ENCODE data around the gene PITPNC1. TPM values are rescaled to one million over a fixed set of nuclear protein-coding genes. Genes with fewer than 3 reads are reported as not detected.
A peak's percentile ranks its signal among the peaks of the same experiment; 100 is the strongest.

The PITPNC1 gene
- total and polyA plus RNA-seq, 2 of the 13 experiments (the other 11 are each of a cell fraction or from before 2014, with no cell fraction given), result 4.1 to 5.7 TPM

DNA sequence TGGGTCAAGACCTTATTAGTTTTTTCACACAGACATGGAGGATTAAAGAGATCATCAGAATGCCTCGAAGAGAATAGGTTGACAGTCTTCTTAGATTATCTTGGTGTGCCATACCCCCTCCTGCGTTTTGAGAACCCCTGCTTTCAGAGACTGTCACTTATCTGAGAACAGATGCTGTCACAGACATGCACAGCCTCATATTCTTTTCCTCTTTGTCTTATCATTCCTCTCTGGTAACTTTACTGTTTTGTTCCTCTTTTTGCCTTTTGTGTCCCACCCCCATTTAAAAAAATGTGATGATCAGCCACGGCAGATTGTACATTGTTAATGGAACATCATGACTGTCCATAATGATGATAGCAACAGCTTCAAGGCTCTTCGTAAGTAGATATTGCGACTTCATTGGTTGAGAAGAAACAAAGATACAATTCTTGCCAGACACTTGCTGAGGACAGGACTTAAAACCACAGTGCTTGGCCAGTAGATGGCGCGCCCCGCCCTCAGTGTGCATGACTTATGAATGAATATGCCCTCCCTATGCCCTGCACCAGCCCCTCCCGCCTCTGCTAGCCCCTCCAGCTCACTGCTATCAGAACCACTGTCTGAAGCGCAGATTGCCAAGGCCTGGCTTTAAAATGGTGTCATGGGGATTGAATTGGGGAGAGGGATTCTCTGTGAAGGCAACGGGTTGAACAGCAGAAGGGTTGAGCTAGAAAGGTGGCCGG lies 2.6 kb upstream of the PITPNC1 start (continued):
- TF ChIP-seq ZNF614 (CRISPR knock-in tag; IDR thresholded peaks at IDR 0.05; ENCODE audit: borderline replicate concordance), result peak; percentile 44; the same call in 1 of the 2 replicates
- TF ChIP-seq ZSCAN25 (CRISPR knock-in tag; IDR thresholded peaks at IDR 0.05), result peak; percentile 89
- TF ChIP-seq LCORL (IDR thresholded peaks at IDR 0.05), result no peak
- peak; percentile 31; the same call in 1 of the 2 replicates for TF ChIP-seq LCORL (CRISPR knock-in tag; IDR thresholded peaks at IDR 0.05)
- TF ChIP-seq, protein P1, sequence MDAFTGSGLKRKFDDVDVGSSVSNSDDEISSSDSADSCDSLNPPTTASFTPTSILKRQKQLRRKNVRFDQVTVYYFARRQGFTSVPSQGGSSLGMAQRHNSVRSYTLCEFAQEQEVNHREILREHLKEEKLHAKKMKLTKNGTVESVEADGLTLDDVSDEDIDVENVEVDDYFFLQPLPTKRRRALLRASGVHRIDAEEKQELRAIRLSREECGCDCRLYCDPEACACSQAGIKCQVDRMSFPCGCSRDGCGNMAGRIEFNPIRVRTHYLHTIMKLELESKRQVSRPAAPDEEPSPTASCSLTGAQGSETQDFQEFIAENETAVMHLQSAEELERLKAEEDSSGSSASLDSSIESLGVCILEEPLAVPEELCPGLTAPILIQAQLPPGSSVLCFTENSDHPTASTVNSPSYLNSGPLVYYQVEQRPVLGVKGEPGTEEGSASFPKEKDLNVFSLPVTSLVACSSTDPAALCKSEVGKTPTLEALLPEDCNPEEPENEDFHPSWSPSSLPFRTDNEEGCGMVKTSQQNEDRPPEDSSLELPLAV (CRISPR knock-in tag; conservative IDR thresholded peaks at IDR 0.05; ENCODE audit: low read depth), result no peak
- peak; percentile 72; the same call in 1 of the 2 replicates for TF ChIP-seq CBFB (CRISPR knock-in tag; IDR thresholded peaks at IDR 0.05)
- TF ChIP-seq ZNF230 (CRISPR knock-in tag; IDR thresholded peaks at IDR 0.05), result 0 out of 2 replicates have a peak, but pooled peaks have one; percentile 45
- peak; percentile 29; the same call in 1 of the 2 replicates for TF ChIP-seq SNAPC2 (CRISPR knock-in tag; IDR thresholded peaks at IDR 0.05)
- TF ChIP-seq STAG1 (CRISPR knock-in tag; IDR thresholded peaks at IDR 0.05), result peak; percentile 92
- peak; percentile 68 for TF ChIP-seq RAD21 (CRISPR knock-in tag; IDR thresholded peaks at IDR 0.05)
- peak; percentile 69; the same call in 1 of the 2 replicates for TF ChIP-seq BORCS8-MEF2B (CRISPR knock-in tag; IDR thresholded peaks at IDR 0.05)
- peak; percentile 91; the same call in 1 of the 2 replicates for TF ChIP-seq ZNF335 (CRISPR knock-in tag; IDR thresholded peaks at IDR 0.05)
- peak; percentile 33; the same call in 1 of the 2 replicates for TF ChIP-seq GATAD1 (CRISPR knock-in tag; IDR thresholded peaks at IDR 0.05)
- TF ChIP-seq AHR (CRISPR knock-in tag; IDR thresholded peaks at IDR 0.05), result no peak
- peak; percentile 61; the same call in 1 of the 2 replicates for TF ChIP-seq MTERF4 (CRISPR knock-in tag; IDR thresholded peaks at IDR 0.05)
- peak; percentile 61; the same call in 1 of the 2 replicates for TF ChIP-seq ZMYM4 (CRISPR knock-in tag; IDR thresholded peaks at IDR 0.05)
- no peak for TF ChIP-seq SNAI1 (CRISPR knock-in tag; IDR thresholded peaks at IDR 0.05; ENCODE audit: borderline replicate concordance)
- peak; percentile 75; the same call in 1 of the 2 replicates for TF ChIP-seq KDM2A (CRISPR knock-in tag; IDR thresholded peaks at IDR 0.05; ENCODE audit: borderline replicate concordance, low read depth)
- TF ChIP-seq ZNF354B (CRISPR knock-in tag; IDR thresholded peaks at IDR 0.05), result 0 out of 2 replicates have a peak, but pooled peaks have one; percentile 37
- TF ChIP-seq, protein P2, sequence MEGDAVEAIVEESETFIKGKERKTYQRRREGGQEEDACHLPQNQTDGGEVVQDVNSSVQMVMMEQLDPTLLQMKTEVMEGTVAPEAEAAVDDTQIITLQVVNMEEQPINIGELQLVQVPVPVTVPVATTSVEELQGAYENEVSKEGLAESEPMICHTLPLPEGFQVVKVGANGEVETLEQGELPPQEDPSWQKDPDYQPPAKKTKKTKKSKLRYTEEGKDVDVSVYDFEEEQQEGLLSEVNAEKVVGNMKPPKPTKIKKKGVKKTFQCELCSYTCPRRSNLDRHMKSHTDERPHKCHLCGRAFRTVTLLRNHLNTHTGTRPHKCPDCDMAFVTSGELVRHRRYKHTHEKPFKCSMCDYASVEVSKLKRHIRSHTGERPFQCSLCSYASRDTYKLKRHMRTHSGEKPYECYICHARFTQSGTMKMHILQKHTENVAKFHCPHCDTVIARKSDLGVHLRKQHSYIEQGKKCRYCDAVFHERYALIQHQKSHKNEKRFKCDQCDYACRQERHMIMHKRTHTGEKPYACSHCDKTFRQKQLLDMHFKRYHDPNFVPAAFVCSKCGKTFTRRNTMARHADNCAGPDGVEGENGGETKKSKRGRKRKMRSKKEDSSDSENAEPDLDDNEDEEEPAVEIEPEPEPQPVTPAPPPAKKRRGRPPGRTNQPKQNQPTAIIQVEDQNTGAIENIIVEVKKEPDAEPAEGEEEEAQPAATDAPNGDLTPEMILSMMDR (CRISPR knock-in tag; IDR thresholded peaks at IDR 0.05), result peak; percentile 99
- peak; percentile 49; the same call in 1 of the 2 replicates for TF ChIP-seq ZNF619 (CRISPR knock-in tag; IDR thresholded peaks at IDR 0.05)
- 0 out of 2 replicates have a peak, but pooled peaks have one; percentile 24 for TF ChIP-seq KAT8 (CRISPR knock-in tag; IDR thresholded peaks at IDR 0.05)
- TF ChIP-seq HDAC2 (CRISPR knock-in tag; IDR thresholded peaks at IDR 0.05), result peak; percentile 19; the same call in 1 of the 2 replicates
- TF ChIP-seq, protein P3, sequence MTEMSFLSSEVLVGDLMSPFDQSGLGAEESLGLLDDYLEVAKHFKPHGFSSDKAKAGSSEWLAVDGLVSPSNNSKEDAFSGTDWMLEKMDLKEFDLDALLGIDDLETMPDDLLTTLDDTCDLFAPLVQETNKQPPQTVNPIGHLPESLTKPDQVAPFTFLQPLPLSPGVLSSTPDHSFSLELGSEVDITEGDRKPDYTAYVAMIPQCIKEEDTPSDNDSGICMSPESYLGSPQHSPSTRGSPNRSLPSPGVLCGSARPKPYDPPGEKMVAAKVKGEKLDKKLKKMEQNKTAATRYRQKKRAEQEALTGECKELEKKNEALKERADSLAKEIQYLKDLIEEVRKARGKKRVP (CRISPR knock-in tag; IDR thresholded peaks at IDR 0.05), result 0 out of 4 replicates have a peak, but pooled peaks of 1 of the 2 experiments have one; percentile 15
- 0 out of 2 replicates have a peak, but pooled peaks have one; percentile 13 for TF ChIP-seq HDAC1 (CRISPR knock-in tag; IDR thresholded peaks at IDR 0.05)
